NAMALWA (cell line): ENCODE results near the gene NLRP3.

Experiments used
- DNase-seq: peaks from one replicate; pipeline ENCODE4 v3.0.0-alpha.2; 2015; ENCODE audit warnings: low spot score

The NLRP3 gene

DNA sequence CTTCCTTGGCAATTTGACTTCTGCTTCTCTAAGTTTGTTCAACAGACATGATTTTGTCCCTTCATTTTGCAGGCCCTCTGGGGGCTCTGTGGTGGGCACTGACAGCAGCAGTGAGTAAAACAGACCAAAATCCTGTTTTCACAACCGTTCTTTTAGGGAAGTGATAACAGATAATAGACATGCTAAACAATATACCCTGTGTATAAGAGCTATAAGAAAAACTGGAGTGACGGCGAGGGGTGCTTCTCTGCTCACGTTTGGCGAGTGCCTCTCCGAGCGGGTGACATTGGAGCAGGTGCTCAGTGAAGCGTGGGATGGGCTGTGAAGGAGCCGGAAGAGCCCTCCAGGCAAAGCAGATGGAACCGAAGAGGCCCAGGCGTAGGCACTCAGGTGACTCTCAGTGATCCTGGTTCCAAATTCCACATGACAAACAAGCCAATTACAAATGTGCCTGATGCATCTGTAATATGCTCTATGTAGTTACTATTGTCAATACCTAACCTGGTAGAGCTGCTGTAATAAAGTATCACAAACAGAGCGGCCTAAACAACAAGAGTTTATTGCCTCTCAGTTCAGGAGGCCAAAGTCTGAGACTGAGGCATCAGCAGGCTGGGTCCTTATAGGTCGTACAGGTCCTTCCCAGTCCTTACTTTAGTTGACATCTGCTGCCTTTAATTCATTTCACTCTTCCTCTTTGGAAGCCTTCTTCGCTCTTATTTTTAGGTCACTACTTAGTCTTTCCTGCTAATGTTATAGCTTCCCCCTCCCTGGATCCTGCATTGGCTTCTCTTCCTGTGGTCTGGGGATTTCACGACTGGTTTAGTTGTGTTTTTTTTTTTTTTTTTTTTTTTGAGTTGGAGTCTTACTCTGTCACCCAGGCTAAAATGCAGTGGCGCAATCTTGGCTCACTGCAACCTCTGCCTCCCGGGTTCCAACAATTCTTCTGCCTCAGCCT lies 21.9 kb downstream of the NLRP3 start:
- DNase-seq, result no peak

DNA sequence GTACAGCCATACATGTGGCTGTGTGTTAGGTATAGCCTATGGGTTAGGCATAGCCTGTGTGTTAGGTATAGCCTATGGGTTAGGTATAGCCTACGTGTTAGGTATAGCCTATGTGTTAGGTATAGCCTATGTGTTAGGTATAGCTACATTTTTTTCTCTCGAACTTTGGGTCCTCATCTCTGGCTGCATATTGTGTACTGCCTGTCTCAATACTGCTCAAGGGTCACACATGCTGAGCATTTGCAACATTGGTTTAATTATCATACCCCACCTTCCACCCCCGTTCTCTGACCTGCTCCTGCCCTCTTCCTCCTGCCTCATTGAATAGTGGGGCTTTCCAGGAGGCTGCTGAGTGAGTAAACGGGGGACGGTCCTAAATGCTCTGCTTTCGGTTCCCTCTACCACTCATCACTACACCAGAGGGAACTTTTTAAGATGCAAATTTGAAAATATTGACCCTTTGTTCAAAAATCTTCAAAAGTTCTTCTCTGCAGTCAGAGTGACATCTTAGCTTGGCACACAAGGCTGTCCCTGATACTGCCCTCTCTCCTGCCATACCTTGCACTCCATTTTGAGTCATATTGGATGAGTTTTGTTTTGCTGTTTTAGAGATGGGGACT lies 24.1 kb downstream of the NLRP3 start:
- peak; percentile 46 for DNase-seq

DNA sequence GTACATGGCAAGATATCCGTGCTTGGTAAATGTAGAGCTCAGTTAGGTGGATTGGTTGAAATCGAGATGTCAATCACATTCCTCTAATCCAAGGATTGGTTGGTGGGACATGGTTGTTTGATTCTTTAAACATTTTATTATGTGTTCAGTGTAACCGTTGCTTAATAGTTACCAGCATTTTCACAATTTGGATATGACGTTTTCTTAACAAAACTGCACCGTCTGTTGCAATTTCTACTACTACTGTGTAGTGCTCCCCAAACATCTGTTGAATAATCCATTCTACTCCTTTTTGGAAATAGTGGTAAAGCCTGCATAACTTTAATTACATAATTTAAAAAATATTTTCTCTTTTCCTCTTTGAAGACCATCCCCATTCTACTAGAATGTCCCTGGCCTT lies 25.6 kb downstream of the NLRP3 start:
- no peak for DNase-seq

DNA sequence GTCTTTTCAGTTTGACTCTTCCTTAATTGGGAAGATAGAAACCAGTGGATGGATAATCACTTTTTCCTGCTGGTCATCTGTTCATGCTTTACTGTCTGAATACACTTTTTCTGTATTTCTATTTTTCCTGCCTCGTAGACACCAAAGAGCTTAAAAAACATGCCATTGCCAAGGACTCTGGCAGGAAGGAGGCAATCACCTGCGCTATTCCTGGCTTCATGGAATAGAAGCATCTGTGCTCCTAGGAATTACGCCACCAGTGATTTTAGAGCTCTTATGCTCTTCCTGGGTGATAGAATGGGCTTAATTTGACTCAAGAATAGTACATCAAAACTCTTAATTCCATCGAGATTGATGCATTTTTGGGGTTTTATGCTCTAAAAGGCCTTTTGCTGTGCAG lies 26.2 kb downstream of the NLRP3 start:
- DNase-seq, result no peak

DNA sequence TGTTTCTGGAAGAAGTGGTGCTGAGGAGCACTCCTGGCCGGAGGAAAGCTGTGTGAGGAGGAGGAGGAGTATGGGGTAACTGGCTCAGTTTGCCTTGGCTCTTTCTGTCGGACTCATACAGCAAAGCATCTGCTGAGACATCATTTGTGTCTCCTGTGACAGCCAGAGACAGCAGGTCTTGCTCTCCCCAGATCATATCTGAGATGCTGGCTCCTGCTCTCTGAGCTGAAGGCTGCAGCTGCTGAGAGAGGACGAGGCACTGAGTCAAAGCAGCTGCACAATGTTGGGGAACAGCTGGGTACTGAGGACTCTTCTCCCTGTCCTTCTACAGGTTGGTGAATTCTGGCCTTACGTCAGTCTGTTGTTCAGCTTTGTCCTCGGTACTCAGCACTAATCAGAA lies 27.7 kb downstream of the NLRP3 start:
- no peak for DNase-seq

DNA sequence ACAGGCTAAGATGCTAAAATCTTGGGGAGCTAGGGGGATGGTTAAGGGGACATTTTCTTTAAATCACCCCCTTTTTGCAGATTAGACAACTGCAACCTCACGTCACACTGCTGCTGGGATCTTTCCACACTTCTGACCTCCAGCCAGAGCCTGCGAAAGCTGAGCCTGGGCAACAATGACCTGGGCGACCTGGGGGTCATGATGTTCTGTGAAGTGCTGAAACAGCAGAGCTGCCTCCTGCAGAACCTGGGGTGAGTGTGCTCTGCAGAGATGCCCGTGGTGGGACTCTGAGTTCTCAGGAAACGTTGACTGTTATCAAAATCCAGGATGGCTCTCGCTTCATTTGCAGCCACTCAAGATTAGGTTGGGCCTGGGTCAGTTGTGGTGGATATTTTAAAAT lies 28.6 kb downstream of the NLRP3 start:
- DNase-seq, result no peak

DNA sequence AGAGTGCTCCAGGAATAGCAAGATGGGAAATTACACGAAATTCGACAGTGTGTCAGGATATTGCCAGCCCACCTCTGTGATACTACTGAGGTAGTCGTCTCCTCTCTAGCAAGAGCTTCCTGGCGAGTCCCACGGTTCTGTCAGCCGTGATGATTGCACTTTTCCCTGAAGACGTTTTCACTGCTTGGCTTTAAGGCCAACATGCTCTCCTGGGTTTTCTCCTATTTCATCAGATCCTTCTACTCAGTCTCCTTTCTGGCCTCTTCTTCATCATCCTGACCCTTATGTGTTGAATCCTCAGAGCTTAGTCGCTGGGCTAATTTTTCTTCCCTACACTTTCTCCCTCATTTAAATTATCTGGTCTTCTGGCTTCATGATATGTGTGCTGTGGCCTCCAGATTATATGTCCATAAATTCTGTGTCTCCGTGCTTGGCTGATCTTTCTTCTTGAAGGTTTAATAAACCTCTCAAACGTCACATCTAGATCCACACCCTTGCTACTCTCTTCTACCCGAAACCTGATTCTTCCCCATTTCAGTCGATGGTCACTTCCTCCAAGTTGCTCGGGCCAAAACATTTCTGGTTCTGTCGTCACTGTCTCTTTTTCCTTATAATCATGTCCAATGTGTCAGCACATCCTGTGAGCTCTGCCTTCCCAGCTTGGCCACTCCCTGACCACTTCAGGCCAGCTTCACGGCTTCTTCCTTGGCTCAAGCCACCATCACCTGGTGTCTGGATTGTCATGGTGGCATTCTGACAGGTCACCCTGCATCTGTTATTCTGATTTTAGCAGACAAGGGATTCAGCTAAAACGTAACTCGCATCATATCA lies 29.8 kb downstream of the NLRP3 start:
- DNase-seq, result no peak

DNA sequence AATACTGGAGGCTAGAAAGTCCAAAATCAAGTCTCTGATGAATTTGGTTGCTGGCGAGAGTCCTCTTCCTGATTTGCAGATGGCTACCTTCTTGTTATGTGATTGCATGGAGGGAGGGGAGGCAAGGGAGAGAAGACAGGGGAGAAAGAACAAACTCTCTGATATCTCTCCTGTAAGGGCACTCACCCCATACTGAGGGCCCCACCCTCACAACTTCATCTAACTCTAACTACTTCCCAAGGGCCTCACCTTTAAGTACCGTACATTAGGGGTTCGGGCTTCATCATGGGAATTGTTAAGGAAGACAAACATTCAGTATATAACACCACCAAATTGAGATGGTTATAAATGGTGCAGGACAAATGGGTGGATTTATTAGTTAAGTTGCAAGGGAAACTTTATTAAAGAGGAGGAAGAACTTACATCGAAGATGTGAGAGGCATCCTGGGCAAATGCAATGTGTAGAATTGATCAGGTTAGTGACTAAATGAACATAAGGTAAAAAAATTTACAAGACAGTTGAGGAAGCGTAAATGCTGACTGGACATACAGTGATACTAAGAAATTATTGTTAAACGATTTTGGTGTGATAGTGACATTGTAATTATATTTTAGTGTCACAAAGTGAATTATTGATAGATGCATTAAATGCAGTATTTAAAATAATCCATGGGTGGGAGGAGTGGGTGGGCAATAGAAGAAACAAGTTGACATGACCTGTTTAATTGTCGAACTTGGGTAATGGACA lies 31.4 kb downstream of the NLRP3 start:
- DNase-seq, result no peak

DNA sequence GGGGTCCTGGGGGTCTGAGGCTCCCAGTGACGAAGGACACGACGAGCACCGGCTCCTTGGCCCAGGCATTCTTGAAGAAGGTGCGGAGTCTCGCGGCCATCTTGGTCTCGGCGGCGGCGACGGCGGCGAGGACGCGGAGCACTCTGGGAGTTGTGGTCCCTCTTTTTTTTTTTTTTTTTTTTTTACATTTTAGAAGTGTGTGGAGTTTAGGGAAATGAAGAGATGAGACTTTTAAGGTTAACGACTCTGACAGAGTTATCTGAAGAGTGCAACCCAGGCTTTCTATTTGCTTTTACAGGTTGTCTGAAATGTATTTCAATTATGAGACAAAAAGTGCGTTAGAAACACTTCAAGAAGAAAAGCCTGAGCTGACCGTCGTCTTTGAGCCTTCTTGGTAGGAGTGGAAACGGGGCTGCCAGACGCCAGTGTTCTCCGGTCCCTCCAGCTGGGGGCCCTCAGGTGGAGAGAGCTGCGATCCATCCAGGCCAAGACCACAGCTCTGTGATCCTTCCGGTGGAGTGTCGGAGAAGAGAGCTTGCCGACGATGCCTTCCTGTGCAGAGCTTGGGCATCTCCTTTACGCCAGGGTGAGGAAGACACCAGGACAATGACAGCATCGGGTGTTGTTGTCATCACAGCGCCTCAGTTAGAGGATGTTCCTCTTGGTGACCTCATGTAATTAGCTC lies 32.3 kb downstream of the NLRP3 start:
- DNase-seq, result peak; percentile 66

DNA sequence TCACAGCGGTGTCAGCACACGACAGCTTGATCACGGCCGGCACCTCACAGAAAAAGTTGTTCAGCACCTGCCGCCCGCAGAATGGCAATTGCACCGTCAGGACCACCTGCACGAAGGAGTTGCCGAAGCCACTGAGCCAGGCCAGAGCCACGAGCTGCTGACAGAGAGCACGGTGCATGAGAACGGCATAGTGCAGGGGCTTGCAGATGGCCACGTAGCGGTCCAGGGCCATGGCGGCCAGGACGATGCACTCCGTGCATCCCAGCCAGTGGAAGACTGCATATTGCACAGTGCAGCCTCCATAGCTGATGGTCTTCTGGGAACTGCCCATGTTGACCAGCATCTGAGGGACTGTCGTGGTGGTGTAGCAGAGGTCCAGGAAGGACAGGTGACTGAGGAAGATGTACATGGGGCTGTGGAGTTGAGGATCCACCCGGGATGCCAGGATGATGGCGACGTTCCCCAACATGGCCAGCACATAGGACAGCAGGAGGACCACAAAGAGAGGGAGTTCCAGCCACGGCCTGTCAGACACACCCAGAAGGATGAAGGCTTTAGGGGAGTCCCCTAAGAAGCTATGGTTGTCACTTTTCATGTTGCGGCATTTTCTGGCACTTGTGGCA lies 35.5 kb downstream of the NLRP3 start:
- DNase-seq, result no peak

DNA sequence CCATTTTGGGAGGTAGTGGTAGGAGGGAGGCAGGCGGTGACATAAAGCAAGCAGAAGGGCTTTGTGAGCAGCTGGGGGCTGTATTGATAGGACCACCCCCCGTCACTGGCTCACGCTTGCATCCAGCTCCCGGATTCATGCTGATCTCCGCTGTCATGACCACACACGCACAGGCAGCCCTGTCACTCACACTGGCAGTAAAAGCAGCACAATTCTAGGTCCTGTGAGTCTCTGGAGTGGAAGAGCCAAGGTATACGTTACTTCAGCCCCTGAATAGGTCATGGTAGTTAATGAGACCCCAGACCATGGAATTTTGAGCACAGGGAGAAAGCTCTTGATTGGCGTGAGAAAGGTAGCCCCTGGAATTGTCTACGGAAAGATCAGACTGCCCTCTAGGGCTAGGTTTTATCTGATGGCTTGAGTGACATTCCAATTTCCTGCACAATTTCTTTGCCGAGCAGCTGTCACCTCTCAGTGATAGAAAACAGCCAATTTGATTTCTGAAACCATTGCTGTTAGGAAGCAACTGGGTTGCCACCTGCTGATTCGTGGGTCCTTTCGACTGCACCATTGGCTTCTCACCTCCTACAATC lies 36.6 kb downstream of the NLRP3 start:
- DNase-seq, result no peak

DNA sequence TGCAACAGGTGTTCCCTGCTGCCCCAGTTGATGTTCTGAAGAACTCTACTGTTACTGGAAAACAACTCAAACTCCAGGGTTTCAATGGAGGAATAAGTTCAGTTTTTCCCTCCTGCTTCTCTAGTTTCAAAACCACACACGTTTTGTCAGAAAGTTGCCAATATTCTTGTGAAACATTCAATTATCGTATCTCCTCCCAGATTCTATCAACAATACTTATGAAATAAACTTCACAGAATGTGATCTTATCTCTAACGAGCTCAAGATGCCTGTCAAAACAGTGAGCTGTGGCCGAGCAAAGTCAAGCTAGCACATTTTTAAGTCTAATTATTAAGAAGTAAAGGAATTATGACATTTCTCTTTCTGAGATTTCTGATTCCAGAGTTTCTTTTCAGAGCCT lies 37.3 kb downstream of the NLRP3 start:
- no peak for DNase-seq

DNA sequence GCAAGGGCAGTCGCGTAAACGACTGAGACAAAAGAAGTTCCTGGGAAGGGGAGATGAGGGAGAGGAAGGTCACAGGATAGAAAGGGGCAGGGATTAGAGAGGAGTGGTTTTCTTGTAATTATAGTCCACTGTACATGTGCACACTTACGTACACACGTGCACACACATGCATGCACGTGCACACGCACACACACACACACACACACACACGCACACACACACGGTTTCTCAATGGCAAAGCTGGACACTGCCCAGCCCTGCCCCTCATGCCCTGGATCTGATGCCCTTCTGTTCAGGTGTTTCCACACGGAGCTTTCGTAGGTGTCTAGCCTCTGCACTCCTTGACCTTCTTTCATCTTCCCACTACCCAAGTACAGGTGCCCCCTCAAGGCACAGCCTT lies 38.0 kb downstream of the NLRP3 start:
- DNase-seq, result no peak

DNA sequence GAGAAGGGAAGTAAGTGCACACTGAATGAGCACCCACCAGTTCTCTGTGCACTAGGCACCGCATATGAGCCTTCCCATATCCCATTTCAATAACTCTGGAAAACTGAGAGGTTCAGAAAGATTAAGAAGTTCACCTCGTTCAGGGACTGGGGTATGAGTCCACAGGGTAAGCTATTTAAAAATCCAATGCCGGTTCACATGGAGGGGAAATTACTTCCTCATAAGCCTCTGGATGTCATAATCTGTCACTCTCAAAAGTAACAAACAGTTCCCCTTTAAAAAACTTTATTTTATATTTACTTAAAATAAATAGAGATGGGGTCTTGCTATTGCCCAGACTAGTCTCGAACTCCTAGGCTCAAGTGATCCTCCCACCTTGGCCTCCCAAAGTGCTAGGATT lies 40.0 kb downstream of the NLRP3 start:
- DNase-seq, result no peak

DNA sequence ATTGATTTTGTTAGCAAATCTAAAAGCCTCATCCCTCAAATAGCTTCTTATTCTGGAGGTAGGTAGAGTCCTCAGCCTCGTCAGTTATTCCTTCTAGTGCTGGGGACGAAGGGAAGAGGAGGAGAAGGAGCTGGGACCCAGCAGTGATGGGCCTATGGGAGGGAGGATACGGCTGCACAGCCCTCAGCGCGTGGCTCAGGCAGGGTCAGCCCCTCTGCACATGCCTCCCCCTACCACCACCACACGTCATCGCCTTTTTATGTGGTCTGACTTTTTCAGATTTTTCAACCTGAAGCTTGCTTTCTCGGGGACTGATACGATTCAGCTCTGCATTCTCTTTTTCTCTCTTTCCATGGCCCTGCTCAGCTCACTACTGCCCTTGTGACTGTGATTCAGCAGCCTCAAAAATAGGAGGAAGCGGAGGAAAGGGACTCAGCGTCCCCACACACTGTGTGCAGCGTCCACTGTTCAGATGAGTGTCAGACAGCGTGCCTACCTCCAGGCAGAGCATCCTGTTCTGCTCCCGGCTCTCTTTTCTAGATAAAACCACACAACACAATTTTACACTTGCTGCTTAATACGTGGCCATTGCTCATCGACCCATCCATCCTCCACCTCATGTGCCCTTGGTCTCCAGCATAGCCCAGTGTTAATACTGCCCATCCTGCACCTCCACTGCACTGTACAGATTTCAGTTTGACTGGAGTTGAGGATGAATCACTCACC lies 41.1 kb downstream of the NLRP3 start:
- DNase-seq, result no peak

DNA sequence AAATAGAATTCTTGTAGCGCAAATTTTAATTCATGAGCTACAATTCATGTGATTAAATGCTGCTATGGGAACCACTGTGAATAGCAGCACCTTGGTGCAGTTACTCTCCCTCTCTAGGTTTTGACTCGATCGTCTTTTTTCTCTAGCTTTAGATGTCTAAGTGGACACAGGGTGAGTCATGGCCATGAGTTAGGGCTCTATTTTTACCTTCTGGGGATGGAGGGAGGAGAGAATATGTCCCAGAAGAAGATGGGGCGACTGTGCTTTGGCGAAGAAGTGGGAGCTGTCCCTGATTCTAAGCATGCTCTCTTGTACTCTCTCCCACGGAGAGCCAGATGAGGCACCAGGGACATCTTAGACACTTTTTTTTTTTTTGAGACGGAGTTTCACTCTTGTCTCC lies 43.5 kb downstream of the NLRP3 start:
- DNase-seq, result no peak

DNA sequence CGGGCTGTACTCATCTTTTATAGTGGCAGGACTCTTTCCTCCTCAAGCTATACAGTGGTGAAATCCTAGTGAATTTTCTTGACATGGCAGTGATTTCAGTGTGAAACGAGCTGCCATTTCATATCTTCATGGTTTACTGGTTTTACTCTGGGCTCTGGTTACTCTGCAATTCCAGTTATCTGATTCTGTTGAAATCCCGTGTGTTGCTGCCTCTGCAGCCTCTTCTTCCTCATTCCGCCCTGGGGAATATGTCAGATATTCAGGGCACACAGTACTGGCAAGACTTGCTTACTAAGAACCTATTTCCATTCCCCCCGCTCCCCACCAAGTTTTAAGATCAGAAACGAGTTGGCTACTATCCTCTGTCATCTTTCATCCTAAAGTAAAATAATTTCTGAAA lies 49.8 kb downstream of the NLRP3 start:
- no peak for DNase-seq

DNA sequence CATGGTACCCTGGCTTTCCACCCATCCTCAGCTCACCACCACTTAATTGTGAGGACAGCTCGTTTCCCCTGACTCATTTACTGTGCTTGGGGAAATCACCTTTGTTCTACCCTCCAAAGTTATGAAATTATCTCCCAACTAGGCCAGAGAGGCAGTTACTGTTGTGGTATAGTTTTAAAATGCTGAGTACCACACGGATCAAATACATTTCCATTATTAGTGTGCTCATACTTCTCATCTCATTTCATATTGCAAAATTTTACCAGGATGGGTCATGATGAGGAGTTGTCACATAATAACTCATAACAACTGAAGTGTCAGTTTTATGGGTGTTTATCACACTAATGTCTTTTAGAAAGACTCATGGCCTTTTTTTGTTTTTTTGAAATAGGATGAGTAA lies 51.2 kb downstream of the NLRP3 start:
- no peak for DNase-seq

DNA sequence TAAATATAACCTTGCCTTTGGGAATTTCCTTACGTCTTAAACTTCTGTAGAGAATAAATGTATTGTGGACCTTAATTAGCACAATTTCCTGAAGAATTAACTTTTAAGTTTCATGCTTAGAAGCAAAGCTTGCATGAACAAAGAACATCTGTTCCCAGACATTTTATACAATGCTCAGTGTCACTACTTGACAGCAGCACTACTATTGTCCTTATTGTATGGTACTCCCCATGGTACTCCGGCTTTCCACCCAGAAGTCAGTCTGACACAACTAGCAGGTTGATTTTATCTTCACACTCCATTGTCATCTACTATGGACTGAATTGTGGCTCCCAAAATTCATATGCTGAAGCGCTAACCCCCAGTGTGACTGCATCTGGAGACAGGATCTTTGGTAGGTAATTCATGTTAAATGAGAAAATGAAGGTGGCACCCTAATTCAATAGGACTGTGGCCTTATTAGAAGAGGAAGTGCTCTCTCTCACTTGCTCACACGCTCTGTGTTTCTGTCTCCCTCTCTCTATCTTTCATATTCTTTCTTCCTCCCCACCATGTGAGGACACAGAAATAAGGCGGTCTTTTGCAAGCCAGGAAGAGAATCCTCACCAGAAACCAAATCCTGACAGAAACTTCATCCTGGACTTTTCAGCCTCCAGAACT lies 52.6 kb downstream of the NLRP3 start:
- DNase-seq, result no peak
